ENCODE data around the gene SYT1. TPM values are rescaled to one million over a fixed set of nuclear protein-coding genes. Genes with fewer than 3 reads are reported as not detected.

SYT1 gene
- total and polyA plus RNA-seq, 11 donors: 0.08 to 0.86 (median 0.16) TPM; not detected in 6

- no peak for ATAC-seq
Observed at GRCh38 chr12:79156846-79157463, 292.4 kb downstream of the SYT1 start.

GRCh38 chr12:79161249-79161934 is 296.8 kb downstream of the SYT1 start:
- no peak overlapping the region for H3K4me3 ChIP-seq
- intact Hi-C loops (cut with DNase I): no loop called here
- ATAC-seq (no peak), DNase-seq (no peak)
- WGBS, 4 donors: 62 to 74% (median 69%) methylated on average over 1 of the region's 1 CpG
- no peak overlapping the region for H3K27ac ChIP-seq
- no peaks in the 10 kb centered on the region for H3K36me3 ChIP-seq
- no peaks in the 10 kb centered on the region for H3K4me1 ChIP-seq
- H3K27me3 ChIP-seq: no peaks in the 10 kb centered on the region
- no peak for TF ChIP-seq POLR2A (IDR thresholded peaks at IDR 0.05)
- no peak for TF ChIP-seq CTCF (IDR thresholded peaks at IDR 0.05)
- no peaks in the 10 kb centered on the region for H3K9me3 ChIP-seq

More at GRCh38 chr12:79156846-79157463, 292.4 kb downstream of the SYT1 start:
- Histone ChIP-seq H3K27ac (no peak overlapping the region), H3K36me3 (no peaks in the 10 kb centered on the region), H3K4me1 (no peaks in the 10 kb centered on the region), H3K9me3 (no peaks in the 10 kb centered on the region), H3K4me3 (no peak overlapping the region), H3K27me3 (no peaks in the 10 kb centered on the region)
- DNase-seq: no peak
- intact Hi-C loops (cut with DNase I): no loop called here
- WGBS, 4 donors: 79 to 87% (median 85%) methylated on average over 6 of the region's 6 CpGs
- no peak for TF ChIP-seq POLR2A (IDR thresholded peaks at IDR 0.05)
- no peak for TF ChIP-seq CTCF (IDR thresholded peaks at IDR 0.05)

GRCh38 chr12:79162147-79162772 is 297.7 kb downstream of the SYT1 start:
- WGBS, 4 donors: 75 to 88% (median 85%) methylated on average over 3 of the region's 3 CpGs
- intact Hi-C loops (cut with DNase I): no loop called here
- TF ChIP-seq POLR2A (IDR thresholded peaks at IDR 0.05) (no peak), CTCF (IDR thresholded peaks at IDR 0.05) (no peak)
- Histone ChIP-seq H3K9me3 (no peaks in the 10 kb centered on the region), H3K27me3 (no peaks in the 10 kb centered on the region), H3K27ac (no peak overlapping the region), H3K36me3 (no peaks in the 10 kb centered on the region), H3K4me3 (no peak overlapping the region), H3K4me1 (no peaks in the 10 kb centered on the region)
- ATAC-seq (no peak), DNase-seq (no peak)

GRCh38 chr12:79162948-79163347 is 298.4 kb downstream of the SYT1 start:
- Histone ChIP-seq H3K27ac (no peak overlapping the region), H3K4me1 (no peaks in the 10 kb centered on the region), H3K9me3 (no peaks in the 10 kb centered on the region), H3K4me3 (no peak overlapping the region), H3K36me3 (no peaks in the 10 kb centered on the region), H3K27me3 (no peaks in the 10 kb centered on the region)
- DNase-seq (no peak), ATAC-seq (no peak)
- WGBS, 4 donors: 65 to 84% (median 77%) methylated on average over 1 of the region's 1 CpG
- TF ChIP-seq POLR2A (IDR thresholded peaks at IDR 0.05) (no peak), CTCF (IDR thresholded peaks at IDR 0.05) (no peak)
- intact Hi-C loops (cut with DNase I): no loop called here
